ENCODE results near the gene RPL36A.

DNA sequence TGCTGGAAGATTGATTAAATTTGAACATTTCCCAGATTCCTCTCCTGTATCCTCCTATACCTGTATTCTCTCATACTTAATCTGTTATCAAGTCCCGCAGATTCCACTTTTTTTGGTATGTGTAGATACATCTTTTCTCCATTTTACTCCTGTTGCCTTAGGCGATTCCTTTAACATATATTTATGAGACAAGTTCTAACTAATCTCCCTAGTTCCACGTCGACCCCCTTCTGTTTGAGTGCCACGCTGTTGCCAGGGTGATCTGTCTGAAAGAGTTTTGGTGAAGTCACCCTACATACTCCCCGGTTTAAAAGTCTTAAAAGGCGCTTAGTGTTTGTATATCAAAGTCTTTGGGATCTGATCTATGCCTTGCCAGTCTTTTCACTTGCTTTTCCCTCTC, 19.6 kb downstream of the RPL36A start:
- TF ChIP-seq CTCF (IDR thresholded peaks at IDR 0.05) (no peak), POLR2A (IDR thresholded peaks at IDR 0.05) (no peak), POLR2AphosphoS5 (IDR thresholded peaks at IDR 0.05) (no peak)
